ENCODE data around the gene ZNF280A.
"Not testable (repeated sequence)": the region's sequence is repeated elsewhere in the genome, so short reads cannot be mapped to it uniquely, and the experiment has no call there.

ZNF280A gene

GRCh38 chr22:22512951-22513350, 7.1 kb downstream of the ZNF280A start:
- TF ChIP-seq CTCF (IDR thresholded peaks at IDR 0.05; ENCODE audit: low read depth, low read length, missing control alignments), result no peak

GRCh38 chr22:22510833-22511232, 9.2 kb downstream of the ZNF280A start:
- H3K4me3 ChIP-seq (ENCODE audit: low read depth, low read length); DNase-seq (ENCODE audit: low read depth): not testable (repeated sequence)

More at GRCh38 chr22:22512951-22513350, 7.1 kb downstream of the ZNF280A start:
- H3K4me3 ChIP-seq (ENCODE audit: low read depth, low read length), result no peak overlapping the region
- no peak for DNase-seq (ENCODE audit: low read depth)

GRCh38 chr22:22509912-22510311, 10.2 kb downstream of the ZNF280A start:
- H3K4me3 ChIP-seq (ENCODE audit: low read depth, low read length); DNase-seq (ENCODE audit: low read depth): not testable (repeated sequence)

- peak within 1 kb of the TSS; percentile 89 for H3K4me3 ChIP-seq (ENCODE audit: low read depth, low read length)
- peak; percentile 84 for TF ChIP-seq CTCF (IDR thresholded peaks at IDR 0.05; ENCODE audit: low read depth, low read length, missing control alignments)
- peak; percentile 54 for DNase-seq (ENCODE audit: low read depth)
These were observed 11.5 kb downstream of the ZNF280A start, which contains the start of gene ZNF280B for GRCh38 chr22:22508274-22509176. ZNF280B (minus strand) TSS chr22:22508742; CDS start chr22:22489398, 19,344 bp downstream.

GRCh38 chr22:22507743-22508273, 12.3 kb downstream of the ZNF280A start:
- DNase-seq (ENCODE audit: low read depth), result no peak
- H3K4me3 ChIP-seq (ENCODE audit: low read depth, low read length), result peak overlapping the region; percentile 89
- no peak for TF ChIP-seq CTCF (IDR thresholded peaks at IDR 0.05; ENCODE audit: low read depth, low read length, missing control alignments)

- H3K4me3 ChIP-seq (ENCODE audit: low read depth, low read length), result no peak overlapping the region
- DNase-seq (ENCODE audit: low read depth), result no peak
- no peak for TF ChIP-seq CTCF (IDR thresholded peaks at IDR 0.05; ENCODE audit: low read depth, low read length, missing control alignments)
These were observed 13.3 kb downstream of the ZNF280A start for GRCh38 chr22:22506736-22507135.

- DNase-seq (ENCODE audit: low read depth), result no peak
- no peak overlapping the region for H3K4me3 ChIP-seq (ENCODE audit: low read depth, low read length)
- TF ChIP-seq CTCF (IDR thresholded peaks at IDR 0.05; ENCODE audit: low read depth, low read length, missing control alignments), result no peak
These were observed 21.8 kb downstream of the ZNF280A start for GRCh38 chr22:22498267-22498666.

- DNase-seq (ENCODE audit: low read depth); H3K4me3 ChIP-seq (ENCODE audit: low read depth, low read length): not testable (repeated sequence)
These were observed 28.5 kb downstream of the ZNF280A start for GRCh38 chr22:22491589-22491988.
